Testis (tissue), 3 donors: ENCODE results near the gene UFL1. TPM values are rescaled to one million over a fixed set of nuclear protein-coding genes. Genes with fewer than 3 reads are reported as not detected.

Experiments used
- DNase-seq: peaks from one replicate; pipeline ENCODE4 v3.0.0-alpha.2; 2019
- H3K27ac ChIP-seq, 2 donors: fragments of 200-600 bp; sonication (generic); one replicate each; pipeline ENCODE4 v1.5.1; 2019
- H3K27me3 ChIP-seq: fragments of 200-600 bp; sonication (generic); one replicate; pipeline ENCODE4 v1.5.1; 2019
- H3K36me3 ChIP-seq: fragments of 200-600 bp; sonication (generic); one replicate; pipeline ENCODE4 v1.5.1; 2017; ENCODE audit warnings: low read depth; ENCODE audit errors: missing control alignments
- H3K4me1 ChIP-seq: fragments of 200-600 bp; sonication (generic); one replicate; pipeline ENCODE4 v1.5.1; 2019
- H3K4me3 ChIP-seq, 2 donors: fragments of 200-600 bp; sonication (generic); one replicate each; pipeline ENCODE4 v1.5.1; 2017 to 2019
- H3K9me3 ChIP-seq: fragments of 200-600 bp; sonication (generic); one replicate; pipeline ENCODE4 v1.5.1; 2017
- POLR2A ChIP-seq: fragments of 450-650 bp; IDR thresholded peaks from one replicate; pipeline ENCODE4 v1.6.1; 2017; ENCODE audit warnings: antibody characterized with exemption, mild to moderate bottlenecking, moderate library complexity
- WGBS, 2 donors: methylation state at CpG; one replicate each; pipeline ENCODE4 v1.1.5; 2018; 5-methylcytosine and 5-hydroxymethylcytosine counted together
- intact Hi-C: fragments of 100-400 bp; cut with DNase I; formaldehyde crosslinking; loops from one replicate; pipeline ENCODE4 v1.15.1; 2023; ENCODE audit warnings: low total_unique reads
- polyA plus RNA-seq: library from polyadenylated mRNA; stranded (reverse); fragments of 350-450 nt; fragmentation: Illumina TruSeq; extraction: RNeasy Lipid Tissue Mini Kit (QIAGEN cat#74804); gene quantifications from one replicate; pipeline ENCODE4 v1.2.3, GENCODE V29; 2014; ENCODE audit warnings: low read depth, low replicate concordance; ENCODE audit not compliant: insufficient read depth
- total RNA-seq, 2 donors: library from RNA; depleted of rRNA; stranded (reverse); fragments of >200 nt; gene quantifications; one replicate each; pipeline ENCODE4 v1.2.3, GENCODE V29; 2016
- TF ChIP-seq, protein P1 (sequence below), 3 experiments: fragments of 450-650 bp in 2 of 3; fragments of 200-600 bp in 1 of 3; sonication (generic) in 1 of 3; IDR thresholded peaks; one replicate each; pipeline ENCODE4 v1.5.1; 2016 to 2019; ENCODE audit warnings: antibody characterized with exemption in 3 of 3, mild to moderate bottlenecking in 2 of 3, moderate library complexity in 1 of 3

UFL1 gene
- total and polyA plus RNA-seq, 3 donors from 2014 or later, result 12.4 to 23.8 (median 23.4) TPM

DNA sequence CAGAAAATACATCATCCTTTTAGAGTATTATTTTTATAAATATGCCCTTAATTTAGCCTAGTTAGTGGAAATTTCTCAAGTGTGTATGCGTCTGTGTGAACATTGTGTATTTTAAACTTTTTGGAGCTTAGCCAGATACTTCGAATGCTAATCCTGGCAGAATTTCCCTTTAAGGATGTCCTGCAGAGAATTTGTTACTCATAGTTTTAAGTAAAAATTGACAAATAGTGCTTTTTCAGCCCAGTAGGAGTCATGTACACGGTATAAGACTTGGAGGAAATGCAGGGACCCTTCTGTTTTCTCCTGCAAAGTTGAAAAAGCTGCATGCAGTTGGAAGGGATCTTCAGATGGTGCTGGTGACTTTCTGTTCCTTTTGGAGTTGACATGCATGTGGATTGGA, 41.3 kb downstream of the UFL1 start, which contains the start of gene FHL5:
TSS of gene FHL5 (plus strand) at position 243 of the 400 bp plus-strand sequence. CDS start 40,486 bp downstream, outside the sequence.
- no peaks in the 10 kb centered on the region for H3K36me3 ChIP-seq
- TF ChIP-seq, protein P1, sequence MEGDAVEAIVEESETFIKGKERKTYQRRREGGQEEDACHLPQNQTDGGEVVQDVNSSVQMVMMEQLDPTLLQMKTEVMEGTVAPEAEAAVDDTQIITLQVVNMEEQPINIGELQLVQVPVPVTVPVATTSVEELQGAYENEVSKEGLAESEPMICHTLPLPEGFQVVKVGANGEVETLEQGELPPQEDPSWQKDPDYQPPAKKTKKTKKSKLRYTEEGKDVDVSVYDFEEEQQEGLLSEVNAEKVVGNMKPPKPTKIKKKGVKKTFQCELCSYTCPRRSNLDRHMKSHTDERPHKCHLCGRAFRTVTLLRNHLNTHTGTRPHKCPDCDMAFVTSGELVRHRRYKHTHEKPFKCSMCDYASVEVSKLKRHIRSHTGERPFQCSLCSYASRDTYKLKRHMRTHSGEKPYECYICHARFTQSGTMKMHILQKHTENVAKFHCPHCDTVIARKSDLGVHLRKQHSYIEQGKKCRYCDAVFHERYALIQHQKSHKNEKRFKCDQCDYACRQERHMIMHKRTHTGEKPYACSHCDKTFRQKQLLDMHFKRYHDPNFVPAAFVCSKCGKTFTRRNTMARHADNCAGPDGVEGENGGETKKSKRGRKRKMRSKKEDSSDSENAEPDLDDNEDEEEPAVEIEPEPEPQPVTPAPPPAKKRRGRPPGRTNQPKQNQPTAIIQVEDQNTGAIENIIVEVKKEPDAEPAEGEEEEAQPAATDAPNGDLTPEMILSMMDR (IDR thresholded peaks at IDR 0.05), result no peak
- TF ChIP-seq POLR2A, result no peak
- intact Hi-C loops, result no loop called here
- H3K27me3 ChIP-seq, result no peaks in the 10 kb centered on the region
- H3K4me1 ChIP-seq, result no peaks in the 10 kb centered on the region
- peak within 1 kb of the TSS; percentile 28 to 77 for H3K27ac ChIP-seq
- WGBS, 2 donors, result 41 to 49% methylated on average over 3 of the region's 3 CpGs
- H3K9me3 ChIP-seq, result no peaks in the 10 kb centered on the region
- no peak for DNase-seq
- H3K4me3 ChIP-seq, result peak within 1 kb of the TSS; percentile 35 to 45

DNA sequence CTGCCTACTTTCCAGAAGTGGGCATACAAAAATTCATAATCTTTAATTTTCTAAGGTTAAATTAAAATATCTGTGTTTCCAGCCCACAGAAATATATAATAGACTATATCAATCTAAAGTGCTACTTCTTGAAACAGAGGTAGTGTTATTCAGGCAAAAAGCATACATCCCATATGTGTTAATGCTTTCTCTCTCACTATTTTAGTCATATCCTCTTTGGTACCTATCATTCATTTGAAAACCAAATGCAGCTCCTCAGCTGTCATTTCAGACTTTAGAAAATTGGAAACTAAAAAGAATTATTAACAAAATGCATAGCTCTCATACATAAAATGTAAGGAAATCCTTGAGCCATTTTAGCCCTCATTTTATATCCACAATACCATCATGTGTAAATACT, 42.2 kb downstream of the UFL1 start:
- DNase-seq, result no peak
- H3K27me3 ChIP-seq, result no peaks in the 10 kb centered on the region
- H3K36me3 ChIP-seq, result no peaks in the 10 kb centered on the region
- peak overlapping the region; percentile 9 to 77 for H3K27ac ChIP-seq
- no peaks in the 10 kb centered on the region for H3K9me3 ChIP-seq
- no peak for TF ChIP-seq POLR2A
- TF ChIP-seq, protein P1 (IDR thresholded peaks at IDR 0.05), result no peak
- intact Hi-C loops, result no loop called here
- peak overlapping the region; percentile 35 to 45 for H3K4me3 ChIP-seq
- no peaks in the 10 kb centered on the region for H3K4me1 ChIP-seq

DNA sequence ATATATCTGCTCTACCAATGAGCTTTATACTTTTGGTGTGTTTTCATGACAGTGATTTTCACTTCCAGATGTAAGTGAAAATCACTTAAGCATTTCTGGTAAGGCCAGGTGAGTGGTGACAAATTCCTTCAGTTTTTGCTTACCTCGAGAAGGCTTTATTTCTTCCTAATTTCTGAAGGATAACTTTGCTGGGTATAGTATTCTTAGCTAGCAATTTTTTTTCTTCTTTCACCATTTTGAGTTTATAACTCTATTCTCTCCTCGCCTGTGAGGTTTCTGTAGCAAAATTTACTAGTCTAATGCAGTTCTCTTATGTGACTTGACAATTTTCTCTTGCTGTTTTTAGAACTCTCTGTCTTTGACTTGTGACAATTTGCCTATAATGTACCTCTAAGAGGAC, 48.4 kb downstream of the UFL1 start:
- no peak for DNase-seq
- Histone ChIP-seq H3K4me3 (no peak overlapping the region), H3K9me3 (no peaks in the 10 kb centered on the region), H3K27ac (no peak overlapping the region), H3K27me3 (no peaks in the 10 kb centered on the region), H3K36me3 (no peaks in the 10 kb centered on the region), H3K4me1 (no peaks in the 10 kb centered on the region)
- intact Hi-C loops, result no loop called here
- no peak for TF ChIP-seq POLR2A
- 86 to 95% methylated on average over 2 of the region's 2 CpGs for WGBS, 2 donors

DNA sequence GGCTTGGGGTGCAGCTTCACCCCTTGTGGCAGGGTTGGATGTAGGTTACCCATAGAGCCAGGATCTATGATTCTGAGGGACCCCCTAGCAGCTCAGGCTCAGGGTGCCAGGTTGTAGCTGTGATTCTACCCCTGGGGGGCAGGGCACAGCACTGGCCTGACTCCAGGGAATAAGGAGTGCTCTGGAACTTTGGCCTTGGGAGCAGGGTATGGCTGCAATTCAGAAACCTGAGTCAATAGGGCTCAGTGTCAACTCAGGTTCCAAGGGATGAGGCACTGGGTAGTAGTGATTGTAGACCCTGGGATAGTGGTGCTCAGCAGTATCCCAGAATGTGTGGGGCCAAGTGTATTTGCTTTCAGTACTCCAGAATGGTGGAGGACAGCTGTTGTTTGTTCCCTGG, 49.9 kb downstream of the UFL1 start:
- intact Hi-C loops, result no loop called here
- no peak overlapping the region for H3K27ac ChIP-seq
- no peak for DNase-seq

DNA sequence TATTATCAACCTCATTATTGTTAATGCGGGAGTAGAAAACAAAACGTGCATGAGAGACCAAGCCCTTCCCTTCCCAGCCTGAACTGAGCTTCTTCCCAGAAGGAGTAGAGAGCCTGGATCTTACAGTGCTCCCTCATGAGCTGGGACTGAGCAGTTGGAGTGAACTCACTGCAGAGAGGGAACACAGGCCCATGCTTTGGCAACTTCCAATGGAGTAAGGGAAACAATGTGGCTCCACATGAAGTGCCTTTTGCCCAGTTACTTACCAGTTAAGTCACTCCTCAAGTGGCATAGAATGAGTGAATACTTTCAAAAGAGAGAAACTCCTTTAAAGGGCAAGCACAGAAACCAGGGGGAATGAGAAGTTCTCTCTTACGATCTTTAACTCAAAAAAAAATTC, 53.8 kb downstream of the UFL1 start:
- TF ChIP-seq POLR2A, result no peak
- TF ChIP-seq, protein P1 (IDR thresholded peaks at IDR 0.05), result no peak

More for the DNA sequence above, 49.9 kb downstream of the UFL1 start:
- Histone ChIP-seq H3K4me3 (no peak overlapping the region), H3K4me1 (no peaks in the 10 kb centered on the region), H3K9me3 (no peaks in the 10 kb centered on the region), H3K36me3 (no peaks in the 10 kb centered on the region), H3K27me3 (no peaks in the 10 kb centered on the region)
- TF ChIP-seq, protein P1 (IDR thresholded peaks at IDR 0.05), result no peak
- no peak for TF ChIP-seq POLR2A

More for the DNA sequence above, 53.8 kb downstream of the UFL1 start:
- DNase-seq, result no peak
- H3K27me3 ChIP-seq, result no peaks in the 10 kb centered on the region
- no peaks in the 10 kb centered on the region for H3K4me1 ChIP-seq
- intact Hi-C loops, result no loop called here
- no peak overlapping the region for H3K4me3 ChIP-seq
- no peaks in the 10 kb centered on the region for H3K36me3 ChIP-seq
- H3K9me3 ChIP-seq, result no peaks in the 10 kb centered on the region
- H3K27ac ChIP-seq, result peak overlapping the region in 1 of 2 donors; percentile 77
- 58 to 66% methylated on average over 3 of the region's 3 CpGs for WGBS, 2 donors
